ENCODE data around the gene OPTC. TPM values are rescaled to one million over a fixed set of nuclear protein-coding genes. Genes with fewer than 3 reads are reported as not detected.

Gene OPTC
- total RNA-seq, 1 donor from 2014 or later = not detected

- H3K79me2 ChIP-seq (ENCODE audit: insufficient read depth, low read length) = no peaks in the 10 kb centered on the region
- H4K20me1 ChIP-seq (ENCODE audit: insufficient read depth, low read length) = no peaks in the 10 kb centered on the region
- no peaks in the 10 kb centered on the region for H3K36me3 ChIP-seq (ENCODE audit: insufficient read depth, low read length)
- no peak for FAIRE-seq
- no peak overlapping the region for H3K4me2 ChIP-seq (ENCODE audit: low read length)
- H3K27ac Mint-ChIP-seq (ENCODE audit: unreplicated experiment) = peak overlapping the region; percentile 64
- no peak for DNase-seq (ENCODE audit: low read depth)
- H3K4me3 Mint-ChIP-seq (ENCODE audit: unreplicated experiment) = no peak overlapping the region
- peaks cover 45% of the 10 kb centered on the region for H3K4me1 ChIP-seq (ENCODE audit: insufficient read depth, low read length)
- no peaks in the 10 kb centered on the region for H3K27me3 Mint-ChIP-seq (ENCODE audit: low read depth, unreplicated experiment)
- no peaks in the 10 kb centered on the region for H3K9me3 ChIP-seq (ENCODE audit: insufficient read depth, low read depth, low read length)
- no peak overlapping the region for H2AFZ ChIP-seq (ENCODE audit: low read depth, low read length)
- TF ChIP-seq, protein P1, sequence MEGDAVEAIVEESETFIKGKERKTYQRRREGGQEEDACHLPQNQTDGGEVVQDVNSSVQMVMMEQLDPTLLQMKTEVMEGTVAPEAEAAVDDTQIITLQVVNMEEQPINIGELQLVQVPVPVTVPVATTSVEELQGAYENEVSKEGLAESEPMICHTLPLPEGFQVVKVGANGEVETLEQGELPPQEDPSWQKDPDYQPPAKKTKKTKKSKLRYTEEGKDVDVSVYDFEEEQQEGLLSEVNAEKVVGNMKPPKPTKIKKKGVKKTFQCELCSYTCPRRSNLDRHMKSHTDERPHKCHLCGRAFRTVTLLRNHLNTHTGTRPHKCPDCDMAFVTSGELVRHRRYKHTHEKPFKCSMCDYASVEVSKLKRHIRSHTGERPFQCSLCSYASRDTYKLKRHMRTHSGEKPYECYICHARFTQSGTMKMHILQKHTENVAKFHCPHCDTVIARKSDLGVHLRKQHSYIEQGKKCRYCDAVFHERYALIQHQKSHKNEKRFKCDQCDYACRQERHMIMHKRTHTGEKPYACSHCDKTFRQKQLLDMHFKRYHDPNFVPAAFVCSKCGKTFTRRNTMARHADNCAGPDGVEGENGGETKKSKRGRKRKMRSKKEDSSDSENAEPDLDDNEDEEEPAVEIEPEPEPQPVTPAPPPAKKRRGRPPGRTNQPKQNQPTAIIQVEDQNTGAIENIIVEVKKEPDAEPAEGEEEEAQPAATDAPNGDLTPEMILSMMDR (IDR thresholded peaks at IDR 0.05; ENCODE audit: insufficient read depth, low read depth, low read length) = no peak
- TF ChIP-seq EZH2 (IDR thresholded peaks at IDR 0.05; ENCODE audit: insufficient read depth, low read length) = no peak
- peak overlapping the region; percentile 5 for H3K9ac ChIP-seq (ENCODE audit: low read length)
- H3K4me3 ChIP-seq (ENCODE audit: insufficient read depth, low read depth, low read length) = no peak overlapping the region
- peaks cover 59% of the 10 kb centered on the region for H3K4me1 Mint-ChIP-seq (ENCODE audit: low read depth, unreplicated experiment)
- H3K27me3 ChIP-seq (ENCODE audit: insufficient read depth, low read length) = no peaks in the 10 kb centered on the region
- no peak overlapping the region for H3K27ac ChIP-seq (ENCODE audit: low read depth, low read length)
- no peaks in the 10 kb centered on the region for H3K9me3 Mint-ChIP-seq (ENCODE audit: unreplicated experiment)
- H3K36me3 Mint-ChIP-seq (ENCODE audit: low read depth, unreplicated experiment) = no peaks in the 10 kb centered on the region
Measured at GRCh38 chr1:203509135-203509534, 15.2 kb downstream of the OPTC start.

GRCh38 chr1:203511513-203511912 lies 17.6 kb downstream of the OPTC start:
- H3K27ac Mint-ChIP-seq (ENCODE audit: unreplicated experiment) = peak overlapping the region; percentile 99

DNA sequence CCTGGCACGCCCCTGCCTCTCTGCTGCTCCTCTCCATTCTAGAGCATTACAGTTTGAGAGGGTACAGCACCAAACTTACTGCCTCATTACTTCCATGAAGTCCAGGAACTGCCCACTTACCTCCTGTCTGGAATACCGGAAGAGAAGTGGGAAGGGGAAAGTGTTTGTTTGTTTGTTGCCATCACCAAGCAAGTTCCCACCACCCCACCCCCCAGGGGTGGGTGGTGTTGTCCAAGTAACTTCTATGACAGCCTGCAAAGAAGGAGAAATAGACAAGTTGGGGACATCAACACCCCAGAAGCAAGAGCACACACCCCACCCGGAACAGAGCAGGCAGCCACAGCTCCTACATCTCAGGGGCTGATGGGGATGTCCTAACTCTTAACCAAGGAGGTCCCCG lies 18.0 kb downstream of the OPTC start:
- Histone ChIP-seq H3K9me3 (ENCODE audit: insufficient read depth, low read depth, low read length) (no peaks in the 10 kb centered on the region), H3K4me1 (ENCODE audit: insufficient read depth, low read length) (peaks cover 50% of the 10 kb centered on the region), H3K27ac (ENCODE audit: low read depth, low read length) (peak overlapping the region; percentile 98), H3K9ac (ENCODE audit: low read length) (peak overlapping the region; percentile 86), H4K20me1 (ENCODE audit: insufficient read depth, low read length) (no peaks in the 10 kb centered on the region), H3K4me2 (ENCODE audit: low read length) (peak overlapping the region; percentile 79), H3K36me3 (ENCODE audit: insufficient read depth, low read length) (no peaks in the 10 kb centered on the region), H3K27me3 (ENCODE audit: insufficient read depth, low read length) (no peaks in the 10 kb centered on the region), H3K4me3 (ENCODE audit: insufficient read depth, low read depth, low read length) (no peak overlapping the region), H2AFZ (ENCODE audit: low read depth, low read length) (no peak overlapping the region), H3K79me2 (ENCODE audit: insufficient read depth, low read length) (no peaks in the 10 kb centered on the region)
- DNase-seq (ENCODE audit: low read depth) = no peak
- Mint-ChIP-seq H3K4me1 (ENCODE audit: low read depth, unreplicated experiment) (peaks cover 54% of the 10 kb centered on the region), H3K27ac (ENCODE audit: unreplicated experiment) (peak overlapping the region; percentile 99), H3K36me3 (ENCODE audit: low read depth, unreplicated experiment) (no peaks in the 10 kb centered on the region), H3K9me3 (ENCODE audit: unreplicated experiment) (no peaks in the 10 kb centered on the region), H3K27me3 (ENCODE audit: low read depth, unreplicated experiment) (no peaks in the 10 kb centered on the region), H3K4me3 (ENCODE audit: unreplicated experiment) (no peak overlapping the region)
- no peak for TF ChIP-seq EZH2 (IDR thresholded peaks at IDR 0.05; ENCODE audit: insufficient read depth, low read length)
- TF ChIP-seq, protein P1 (IDR thresholded peaks at IDR 0.05; ENCODE audit: insufficient read depth, low read depth, low read length) = no peak
- FAIRE-seq = no peak

More at GRCh38 chr1:203511513-203511912, 17.6 kb downstream of the OPTC start:
- Mint-ChIP-seq H3K4me3 (ENCODE audit: unreplicated experiment) (no peak overlapping the region), H3K9me3 (ENCODE audit: unreplicated experiment) (no peaks in the 10 kb centered on the region), H3K4me1 (ENCODE audit: low read depth, unreplicated experiment) (peaks cover 57% of the 10 kb centered on the region), H3K27me3 (ENCODE audit: low read depth, unreplicated experiment) (no peaks in the 10 kb centered on the region), H3K36me3 (ENCODE audit: low read depth, unreplicated experiment) (no peaks in the 10 kb centered on the region)
- peaks cover 51% of the 10 kb centered on the region for H3K4me1 ChIP-seq (ENCODE audit: insufficient read depth, low read length)
- no peak overlapping the region for H3K4me3 ChIP-seq (ENCODE audit: insufficient read depth, low read depth, low read length)
- H3K9ac ChIP-seq (ENCODE audit: low read length) = peak overlapping the region; percentile 86
- no peak overlapping the region for H3K4me2 ChIP-seq (ENCODE audit: low read length)
- H3K27ac ChIP-seq (ENCODE audit: low read depth, low read length) = peak overlapping the region; percentile 98
- H2AFZ ChIP-seq (ENCODE audit: low read depth, low read length) = no peak overlapping the region
- no peaks in the 10 kb centered on the region for H4K20me1 ChIP-seq (ENCODE audit: insufficient read depth, low read length)
- TF ChIP-seq EZH2 (IDR thresholded peaks at IDR 0.05; ENCODE audit: insufficient read depth, low read length) = no peak
- TF ChIP-seq, protein P1 (IDR thresholded peaks at IDR 0.05; ENCODE audit: insufficient read depth, low read depth, low read length) = no peak
- DNase-seq (ENCODE audit: low read depth) (no peak), FAIRE-seq (no peak)
- no peaks in the 10 kb centered on the region for H3K27me3 ChIP-seq (ENCODE audit: insufficient read depth, low read length)
- no peaks in the 10 kb centered on the region for H3K36me3 ChIP-seq (ENCODE audit: insufficient read depth, low read length)
- H3K79me2 ChIP-seq (ENCODE audit: insufficient read depth, low read length) = no peaks in the 10 kb centered on the region
- H3K9me3 ChIP-seq (ENCODE audit: insufficient read depth, low read depth, low read length) = no peaks in the 10 kb centered on the region
